CD4-positive, alpha-beta T cell (primary cell): ENCODE results near the gene MSX1. TPM values are rescaled to one million over a fixed set of nuclear protein-coding genes. Genes with fewer than 3 reads are reported as not detected.

Source experiments
- ATAC-seq: fragments of 200-7000 bp; cut with Tn5 transposase; one replicate; pipeline ENCODE4 v1.10.0; 2022; ENCODE audit warnings: mild to moderate bottlenecking; ENCODE audit not compliant: poor library complexity
- CTCF ChIA-PET: fragments of 350-600 bp; sonication (Branson Sonifier 250); formaldehyde crosslinking; loops from one replicate; lab custom pipeline; 2021; ENCODE audit warnings: antibody characterized with exemption, inconsistent platforms; lab: Charles Lee
- POLR2A ChIA-PET: fragments of 350-600 bp; sonication (Branson Sonifier 250); formaldehyde crosslinking; loops from one replicate; lab custom pipeline; 2021; ENCODE audit warnings: antibody characterized with exemption, inconsistent platforms; lab: Charles Lee
- DNase-seq, 14 experiments: peaks; one replicate each; pipeline ENCODE4 v3.0.0-alpha.2; 2013 to 2020; ENCODE audit warnings: mixed read lengths in 2 of 14
- H3K27ac ChIP-seq, 2 donors: one replicate each; pipeline versions ENCODE4 v1.5.1 to v1.7.0; 2013; ENCODE audit warnings: low read length in 2 of 2, low read depth in 1 of 2, mild to moderate bottlenecking in 1 of 2
- H3K27me3 ChIP-seq, 2 experiments: 1 replicate in 1 of 2; 2 replicates in 1 of 2; pipeline versions ENCODE4 v1.6.1 to v1.7.0; 2013; ENCODE audit warnings: low read length in 2 of 2, control low read depth in 1 of 2, mild to moderate bottlenecking in 1 of 2, moderate library complexity in 1 of 2; ENCODE audit not compliant: insufficient read depth in 2 of 2, control insufficient read depth in 1 of 2
- H3K36me3 ChIP-seq: one replicate; pipeline ENCODE4 v1.6.1; 2013; ENCODE audit warnings: low read length, control low read depth; ENCODE audit not compliant: insufficient read depth
- H3K4me1 ChIP-seq: one replicate; pipeline ENCODE4 v1.6.1; 2013; ENCODE audit warnings: low read length, control low read depth; ENCODE audit not compliant: insufficient read depth
- H3K4me3 ChIP-seq: one replicate; pipeline ENCODE4 v1.5.1; 2013; ENCODE audit warnings: mild to moderate bottlenecking, low read length, moderate library complexity
- H3K9me3 ChIP-seq, 2 experiments: 1 replicate in 1 of 2; 2 replicates in 1 of 2; pipeline versions ENCODE4 v1.6.1 to v1.7.0; 2013; ENCODE audit warnings: low read length in 2 of 2, mild to moderate bottlenecking in 2 of 2, control low read depth in 1 of 2, moderate library complexity in 1 of 2; ENCODE audit not compliant: control insufficient read depth in 1 of 2, insufficient read depth in 1 of 2
- H3K27ac Mint-ChIP-seq: one replicate; pipeline ENCODE4 v1.8.0; 2020; ENCODE audit warnings: mixed read lengths
- H3K27me3 Mint-ChIP-seq: one replicate; pipeline ENCODE4 v1.8.0; 2021; ENCODE audit warnings: mixed read lengths
- H3K36me3 Mint-ChIP-seq: one replicate; pipeline ENCODE4 v1.8.0; 2021; ENCODE audit warnings: low read depth, mixed read lengths
- H3K4me1 Mint-ChIP-seq: one replicate; pipeline ENCODE4 v1.8.0; 2021; ENCODE audit warnings: low read depth, mixed read lengths
- H3K4me3 Mint-ChIP-seq: one replicate; pipeline ENCODE4 v1.8.0; 2020; ENCODE audit warnings: mild to moderate bottlenecking, mixed read lengths
- H3K9me3 Mint-ChIP-seq: one replicate; pipeline ENCODE4 v1.8.0; 2020; ENCODE audit warnings: mixed read lengths
- CTCF ChIP-seq: fragments of 200-600 bp; IDR thresholded peaks from one replicate; pipeline ENCODE4 v1.8.0; 2022; ENCODE audit warnings: antibody characterized with exemption, mild to moderate bottlenecking
- intact Hi-C, 2 experiments: fragments of 100-400 bp; cut with DNase I in 1 of 2; cut with micrococcal nuclease in 1 of 2; formaldehyde crosslinking; loops; one replicate each; pipeline versions ENCODE4 v1.15.1 to v1.9.0; 2023 to 2025; cut with DNase I, micrococcal nuclease
- total RNA-seq, 174 experiments: library from RNA in 2 of 174; stranded (reverse) in 2 of 174; gene quantifications; one replicate each; pipeline ENCODE4 v1.2.3 and lab custom pipeline; 2021 to 2026

MSX1 gene
- total RNA-seq, 2 experiments from 2014 or later: not detected

DNA sequence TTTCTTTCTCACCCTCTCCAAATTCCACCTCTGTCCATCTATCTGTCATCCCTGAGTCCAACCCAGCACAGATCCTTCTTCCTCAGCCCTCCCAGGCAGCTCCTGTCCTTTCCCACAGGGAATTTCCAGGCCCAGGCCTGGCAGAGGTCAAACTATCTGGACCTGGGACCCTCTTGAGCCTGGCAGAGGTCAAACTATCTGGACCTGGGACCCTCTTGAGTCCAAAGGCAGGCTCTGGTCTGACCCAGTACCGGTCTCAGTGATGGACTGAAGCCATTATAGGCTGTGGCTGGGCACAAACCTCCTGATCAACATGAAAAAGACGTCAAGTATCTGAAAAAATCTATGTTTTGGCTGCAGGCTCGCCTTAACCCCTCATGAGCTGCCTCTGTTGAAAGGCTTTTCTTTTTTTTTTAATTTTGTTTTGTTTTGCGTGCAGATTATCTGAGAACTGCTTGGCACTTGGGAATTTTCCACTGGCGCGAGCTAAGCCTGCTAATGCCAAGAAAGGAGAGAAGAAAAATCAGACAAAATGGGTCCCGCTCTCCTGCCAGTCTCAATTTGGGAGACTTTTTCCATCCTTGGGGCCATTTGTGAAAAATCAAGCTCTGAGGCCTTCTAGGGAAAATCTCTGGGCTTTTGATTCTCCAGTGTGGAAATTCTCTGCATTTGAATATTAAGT, 31.2 kb downstream of the MSX1 start:
- TF ChIP-seq CTCF: no peak

DNA sequence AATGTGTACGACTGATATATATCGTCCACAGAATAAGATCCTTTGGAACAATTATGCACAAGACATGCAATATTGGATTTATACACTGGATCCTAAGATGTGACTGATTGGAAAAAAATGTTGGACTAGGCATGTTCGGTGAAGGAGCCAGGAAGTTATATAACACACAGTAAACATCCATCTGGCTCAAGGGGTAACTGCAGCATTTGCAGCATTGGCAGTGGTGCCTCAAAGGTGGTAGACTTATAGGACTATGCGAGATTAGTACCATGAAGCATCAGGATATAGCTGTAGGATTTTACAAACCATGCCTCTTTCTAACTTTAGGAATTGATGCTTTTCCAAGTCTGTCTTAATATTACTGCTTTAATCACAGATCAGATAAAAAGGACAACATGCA, 34.3 kb downstream of the MSX1 start:
- Histone ChIP-seq H3K4me3 (no peak overlapping the region), H3K27me3 (peaks cover 4 to 5% of the 10 kb centered on the region in 2 experiments), H3K27ac (no peak overlapping the region), H3K4me1 (no peaks in the 10 kb centered on the region), H3K36me3 (no peaks in the 10 kb centered on the region), H3K9me3 (no peaks in the 10 kb centered on the region)
- TF ChIP-seq CTCF: no peak
- H3K36me3 Mint-ChIP-seq: no peaks in the 10 kb centered on the region
- H3K4me1 Mint-ChIP-seq: no peaks in the 10 kb centered on the region
- ATAC-seq (no peak), DNase-seq (no peak)
- H3K9me3 Mint-ChIP-seq: no peaks in the 10 kb centered on the region
- intact Hi-C loops: no loop called here
- H3K27me3 Mint-ChIP-seq: peaks cover 50% of the 10 kb centered on the region
- ChIA-PET POLR2A (no interaction called here), CTCF (no interaction called here)
- no peak overlapping the region for H3K4me3 Mint-ChIP-seq
- no peak overlapping the region for H3K27ac Mint-ChIP-seq

More for the DNA sequence above, 31.2 kb downstream of the MSX1 start:
- no peaks in the 10 kb centered on the region for H3K4me1 Mint-ChIP-seq
- H3K27ac ChIP-seq: no peak overlapping the region
- intact Hi-C loops: no loop called here
- H3K9me3 Mint-ChIP-seq: no peaks in the 10 kb centered on the region
- ATAC-seq (no peak), DNase-seq (no peak)
- H3K4me1 ChIP-seq: no peaks in the 10 kb centered on the region
- H3K27me3 Mint-ChIP-seq: peaks cover 63% of the 10 kb centered on the region
- no peak overlapping the region for H3K27ac Mint-ChIP-seq
- peaks cover 12% of the 10 kb centered on the region in 2 experiments for H3K27me3 ChIP-seq
- H3K36me3 Mint-ChIP-seq: no peaks in the 10 kb centered on the region
- H3K4me3 Mint-ChIP-seq: no peak overlapping the region
- CTCF ChIA-PET: interaction anchor here (0.7 kb wide), 1 partner anchor 661 kb away, joined by 3 read pairs; no protein-coding TSS in a partner anchor
- H3K4me3 ChIP-seq: no peak overlapping the region
- POLR2A ChIA-PET: no interaction called here
- H3K9me3 ChIP-seq: no peaks in the 10 kb centered on the region
- H3K36me3 ChIP-seq: no peaks in the 10 kb centered on the region

DNA sequence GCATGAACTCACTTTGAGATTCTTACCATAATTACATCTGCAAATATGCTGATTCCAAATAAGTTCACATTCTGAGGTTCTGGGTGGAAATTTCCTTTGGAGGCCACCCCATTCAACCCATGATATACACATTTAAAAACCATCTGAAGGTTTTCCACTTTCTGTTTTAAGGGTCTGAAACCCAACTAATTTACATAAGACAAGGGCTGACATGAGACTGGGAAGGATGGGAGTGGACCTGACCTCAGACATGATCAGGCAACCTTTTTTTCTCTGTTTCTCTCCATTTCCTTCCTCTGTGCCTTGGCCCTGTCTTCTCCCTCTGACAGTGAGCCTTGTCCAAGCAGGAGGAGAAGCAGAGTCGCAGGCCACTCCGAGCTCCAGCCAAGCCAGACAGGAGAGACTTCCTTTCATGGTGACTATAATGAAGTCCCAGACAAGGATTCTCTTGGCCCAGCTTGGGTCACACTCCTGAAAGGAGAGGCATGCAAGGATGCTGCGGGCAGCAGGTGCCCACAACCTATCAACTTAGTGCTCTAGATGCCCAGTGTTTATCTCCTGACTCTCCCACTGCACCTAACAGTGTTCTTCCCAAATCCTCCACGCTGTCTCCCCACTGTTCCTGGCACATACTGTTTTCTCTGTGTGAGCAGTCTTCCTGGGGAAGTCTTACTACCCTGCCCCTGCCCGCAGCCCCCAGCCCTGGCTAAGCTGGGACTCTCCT, 39.9 kb downstream of the MSX1 start:
- intact Hi-C loops: no loop called here
- no peaks in the 10 kb centered on the region for H3K36me3 ChIP-seq
- H3K9me3 ChIP-seq: peaks cover 3 to 7% of the 10 kb centered on the region in 2 experiments
- no peak overlapping the region for H3K27ac ChIP-seq
- no peak overlapping the region for H3K27ac Mint-ChIP-seq
- peaks cover 19% of the 10 kb centered on the region for H3K27me3 Mint-ChIP-seq
- CTCF ChIA-PET: no interaction called here
- ATAC-seq (no peak), DNase-seq (no peak)
- H3K36me3 Mint-ChIP-seq: no peaks in the 10 kb centered on the region
- no peaks in the 10 kb centered on the region for H3K4me1 Mint-ChIP-seq
- no peak for TF ChIP-seq CTCF
- no peak overlapping the region for H3K4me3 Mint-ChIP-seq
- H3K4me3 ChIP-seq: no peak overlapping the region
- no peaks in the 10 kb centered on the region for H3K27me3 ChIP-seq
- POLR2A ChIA-PET: no interaction called here
- H3K9me3 Mint-ChIP-seq: no peaks in the 10 kb centered on the region
- no peaks in the 10 kb centered on the region for H3K4me1 ChIP-seq
